HCT116 (cell line): ENCODE measurements around the gene PCCA. TPM values are rescaled to one million over a fixed set of nuclear protein-coding genes. Genes with fewer than 3 reads are reported as not detected.

Experiments
- ATAC-seq: fragments of 200-7000 bp; cut with Tn5 transposase; 2 replicates; pipeline ENCODE4 v1.9.1; 2020; ENCODE audit warnings: mild to moderate bottlenecking, moderate library complexity
- BruUV-seq: library from RNA; stranded (reverse); fragments of 400-500 nt; replicated peaks from 2 replicates; lab custom pipeline; 2021; lab: Mats Ljungman, UMichigan
- CTCF ChIA-PET: fragments of 300-600 bp; sonication (Branson Sonifier 250); formaldehyde crosslinking; loops from one replicate; lab custom pipeline; 2021; ENCODE audit warnings: antibody characterized with exemption; lab: Charles Lee
- POLR2A ChIA-PET: fragments of 300-600, 350-600 bp; sonication (Branson Sonifier 250); formaldehyde crosslinking; loops from one replicate; lab custom pipeline; 2021; ENCODE audit warnings: antibody characterized with exemption; lab: Charles Lee
- RAD21 ChIA-PET, 2 experiments: fragments of 300-600 bp; sonication (Branson Sonifier 250); formaldehyde crosslinking; loops; one replicate each; lab custom pipeline; 2023; ENCODE audit warnings: low total read pairs in 2 of 2; ENCODE audit not compliant: uncharacterized antibody in 2 of 2, unreplicated experiment in 2 of 2, low non-redundant PET in 1 of 2; lab: Charles Lee
- DNase-seq: peaks from one replicate; pipeline ENCODE4 v3.0.0-alpha.2; 2010; ENCODE audit warnings: low read depth, low spot score
- H2AFZ ChIP-seq: fragments of 200-600 bp; shearing (Covaris generic), sonication (generic); 2 replicates; pipeline ENCODE4 v1.6.1; 2017; ENCODE audit warnings: low read depth, mixed run types, mixed read lengths, antibody characterized with exemption, low read length; ENCODE audit not compliant: poor library complexity, severe bottlenecking
- H3K27ac ChIP-seq: 2 replicates; pipeline ENCODE4 v1.5.1; 2012; ENCODE audit warnings: low read depth, low read length
- H3K27me3 ChIP-seq: fragments of 200-600 bp; sonication (generic); 2 replicates; pipeline ENCODE4 v1.6.1; 2016; ENCODE audit warnings: mixed run types, low read length, mixed read lengths; ENCODE audit not compliant: insufficient read depth
- H3K36me3 ChIP-seq, 2 experiments: fragments of 200-500 bp in 1 of 2; fragments of 200-600 bp in 1 of 2; sonication (Bioruptor generic) in 1 of 2; sonication (generic) in 1 of 2; 2 replicates each; pipeline versions ENCODE4 v1.5.1 to v1.6.1; 2014 to 2016; ENCODE audit warnings: low read length in 2 of 2, inconsistent platforms in 1 of 2, mixed read lengths in 1 of 2, mixed run types in 1 of 2; ENCODE audit not compliant: insufficient read depth in 2 of 2, control insufficient read depth in 1 of 2
- H3K4me1 ChIP-seq, 2 experiments: fragments of 200-600 bp in 1 of 2; sonication (generic) in 1 of 2; 2 replicates each; pipeline versions ENCODE4 v1.5.1 to v1.6.1; 2012 to 2017; ENCODE audit warnings: low read length in 2 of 2, inconsistent platforms in 1 of 2, mild to moderate bottlenecking in 1 of 2, mixed read lengths in 1 of 2, mixed run types in 1 of 2, moderate library complexity in 1 of 2; ENCODE audit not compliant: insufficient read depth in 2 of 2, control insufficient read depth in 1 of 2
- H3K4me2 ChIP-seq: fragments of 200-600 bp; sonication (generic); 2 replicates; pipeline ENCODE4 v1.6.1; 2017; ENCODE audit warnings: mixed run types, low read length, mixed read lengths
- H3K4me3 ChIP-seq, 2 experiments: fragments of 200-600 bp in 1 of 2; sonication (generic) in 1 of 2; replicated peaks in 1 of 2; 2 replicates each; pipeline ENCODE4 v1.5.1; 2011 to 2016; ENCODE audit warnings: low read length in 2 of 2, control low read depth in 1 of 2, low read depth in 1 of 2, mild to moderate bottlenecking in 1 of 2, mixed read lengths in 1 of 2, mixed run types in 1 of 2
- H3K79me2 ChIP-seq: fragments of 200-600 bp; sonication (generic); 2 replicates; pipeline ENCODE4 v1.6.1; 2017; ENCODE audit warnings: mild to moderate bottlenecking, mixed run types, low read length, moderate library complexity, mixed read lengths; ENCODE audit not compliant: insufficient read depth
- H3K9ac ChIP-seq: fragments of 200-600 bp; sonication (generic); 2 replicates; pipeline ENCODE4 v1.6.1; 2016; ENCODE audit warnings: low read length, mixed read lengths
- H3K9me2 ChIP-seq: fragments of 200-600 bp; sonication (generic), shearing (Covaris generic); 2 replicates; pipeline ENCODE4 v1.6.1; 2017; ENCODE audit warnings: mixed run types, mild to moderate bottlenecking, moderate library complexity; ENCODE audit not compliant: insufficient read depth
- H3K9me3 ChIP-seq, 2 experiments: fragments of 200-500 bp in 1 of 2; fragments of 200-600 bp in 1 of 2; sonication (Bioruptor generic) in 1 of 2; sonication (generic) in 1 of 2; 2 replicates each; pipeline ENCODE4 v1.6.1; 2014 to 2017; ENCODE audit warnings: low read length in 2 of 2, mixed read lengths in 2 of 2, inconsistent platforms in 1 of 2, low read depth in 1 of 2, mild to moderate bottlenecking in 1 of 2, mixed run types in 1 of 2, moderate library complexity in 1 of 2; ENCODE audit not compliant: control insufficient read depth in 1 of 2, insufficient read depth in 1 of 2
- H4K20me1 ChIP-seq: fragments of 200-600 bp; sonication (generic), shearing (Covaris generic); 2 replicates; pipeline ENCODE4 v1.6.1; 2017; ENCODE audit warnings: mixed run types, mild to moderate bottlenecking, moderate library complexity; ENCODE audit not compliant: insufficient read depth
- CBX3 ChIP-seq: IDR thresholded peaks from 2 replicates; pipeline ENCODE4 v1.6.1; 2012; ENCODE audit warnings: low read depth
- CEBPB ChIP-seq: IDR thresholded peaks from 2 replicates; pipeline ENCODE4 v1.6.1; 2012; ENCODE audit warnings: low read depth
- CTCF ChIP-seq, 3 experiments: fragments of 200-600 bp in 1 of 3; sonication (generic) in 1 of 3; IDR thresholded peaks in 2 of 3; conservative IDR thresholded peaks in 1 of 3; 2 replicates each; pipeline ENCODE4 v1.5.1; 2012 to 2017; ENCODE audit warnings: low read depth in 2 of 3, low read length in 2 of 3, antibody characterized with exemption in 1 of 3, borderline replicate concordance in 1 of 3, control low read depth in 1 of 3, mild to moderate bottlenecking in 1 of 3, mixed read lengths in 1 of 3, mixed run types in 1 of 3, moderate library complexity in 1 of 3; ENCODE audit not compliant: insufficient read depth in 1 of 3
- EGR1 ChIP-seq: IDR thresholded peaks from 2 replicates; pipeline ENCODE4 v1.6.1; 2012; ENCODE audit warnings: low read depth
- EZH2 ChIP-seq: fragments of 200-600 bp; sonication (generic); IDR thresholded peaks from 2 replicates; pipeline ENCODE4 v1.6.1; 2017; ENCODE audit warnings: antibody characterized with exemption, mixed run types
- EZH2phosphoT487 ChIP-seq: fragments of 200-600 bp; IDR thresholded peaks from 2 replicates; pipeline ENCODE4 v1.6.1; 2018; ENCODE audit warnings: antibody characterized with exemption, borderline replicate concordance
- JUND ChIP-seq: IDR thresholded peaks from 2 replicates; pipeline ENCODE4 v1.6.1; 2012
- MAX ChIP-seq: IDR thresholded peaks from 2 replicates; pipeline ENCODE4 v1.6.1; 2012
- POLR2A ChIP-seq: IDR thresholded peaks from 2 replicates; pipeline ENCODE4 v1.7.0; 2011; ENCODE audit warnings: borderline replicate concordance; ENCODE audit not compliant: insufficient read depth, insufficient read length; ENCODE audit errors: extremely low read depth
- POLR2AphosphoS5 ChIP-seq: IDR thresholded peaks from 2 replicates; pipeline ENCODE4 v1.6.1; 2011; ENCODE audit warnings: mild to moderate bottlenecking, low read depth, low read length, moderate library complexity
- RAD21 ChIP-seq: IDR thresholded peaks from 2 replicates; pipeline ENCODE4 v1.6.1; 2012; ENCODE audit warnings: low read depth, mild to moderate bottlenecking
- REST ChIP-seq: IDR thresholded peaks from 2 replicates; pipeline ENCODE4 v1.6.1; 2012; ENCODE audit warnings: low read depth
- SIN3A ChIP-seq: IDR thresholded peaks from 2 replicates; pipeline ENCODE4 v1.6.1; 2012; ENCODE audit warnings: low read depth
- SP1 ChIP-seq: IDR thresholded peaks from 2 replicates; pipeline ENCODE4 v1.6.1; 2012; ENCODE audit warnings: low read depth
- SRF ChIP-seq: IDR thresholded peaks from 2 replicates; pipeline ENCODE4 v1.6.1; 2012; ENCODE audit warnings: low read depth
- TCF7L2 ChIP-seq: IDR thresholded peaks from 2 replicates; pipeline ENCODE4 v1.7.0; 2011; ENCODE audit warnings: borderline replicate concordance, inconsistent platforms; ENCODE audit not compliant: insufficient read depth, insufficient read length; ENCODE audit errors: extremely low read depth
- YY1 ChIP-seq: IDR thresholded peaks from 2 replicates; pipeline ENCODE4 v1.6.1; 2011; ENCODE audit warnings: low read length, low read depth, moderate library complexity, mild to moderate bottlenecking; ENCODE audit not compliant: insufficient replicate concordance; ENCODE audit errors: extremely low read depth
- ZBTB33 ChIP-seq: IDR thresholded peaks from 2 replicates; pipeline ENCODE4 v1.6.1; 2011; ENCODE audit warnings: mild to moderate bottlenecking, low read length, moderate library complexity; ENCODE audit not compliant: insufficient replicate concordance; ENCODE audit errors: extremely low read depth
- ZFX ChIP-seq: fragments of 450-650 bp; IDR thresholded peaks from 2 replicates; pipeline ENCODE4 v1.6.1; 2017
- ZNF274 ChIP-seq: fragments of 200-500 bp; sonication (Bioruptor generic); IDR thresholded peaks from 2 replicates; pipeline ENCODE4 v1.6.1; 2014; ENCODE audit warnings: mild to moderate bottlenecking, low read depth, low read length, inconsistent platforms
- intact Hi-C: fragments of 100-400 bp; cut with micrococcal nuclease; formaldehyde crosslinking; loops from 2 replicates; pipeline ENCODE4 v1.10.0; 2022
- total RNA-seq: library from RNA; stranded (reverse); gene quantifications from one replicate; pipeline ENCODE4 v1.2.1, GENCODE V29; 2021; ENCODE audit not compliant: unreplicated experiment

PCCA gene
- total RNA-seq, 1 experiment from 2014 or later: 23.0 TPM

GRCh38 chr13:100552755-100553154 lies 463.9 kb downstream of the PCCA start:
- no peak overlapping the region for H3K9ac ChIP-seq
- RAD21 ChIA-PET: no interaction called here

More at GRCh38 chr13:100552755-100553154, 463.9 kb downstream of the PCCA start:
- no peaks in the 10 kb centered on the region for H3K79me2 ChIP-seq
- H3K27ac ChIP-seq: no peak overlapping the region
- no peaks in the 10 kb centered on the region for H3K27me3 ChIP-seq
- CTCF ChIA-PET: no interaction called here
- H3K9me3 ChIP-seq: no peaks in the 10 kb centered on the region
- H3K9me2 ChIP-seq: no peaks in the 10 kb centered on the region
- DNase-seq: no peak
- no TSS peak for BruUV-seq
- no peak overlapping the region for H3K4me2 ChIP-seq
- H3K4me3 ChIP-seq: no peak overlapping the region
- intact Hi-C loops: no loop called here
- no peak for TF ChIP-seq ZNF274
- TF ChIP-seq ZBTB33: no peak
- TF ChIP-seq SP1: no peak
- TF ChIP-seq REST: no peak
- no peak for TF ChIP-seq MAX
- TF ChIP-seq CBX3: no peak
- TF ChIP-seq POLR2AphosphoS5: no peak
- TF ChIP-seq JUND: no peak
- TF ChIP-seq CTCF (IDR thresholded peaks at IDR 0.05 in 2 of 3, conservative IDR thresholded peaks at IDR 0.05 in 1 of 3; ENCODE audit: borderline replicate concordance in 1 of 3, insufficient read depth in 1 of 3, low read depth in 2 of 3, low read length in 2 of 3): no peak
- TF ChIP-seq YY1: no peak
- TF ChIP-seq POLR2A: no peak
- no peak for TF ChIP-seq CEBPB
- TF ChIP-seq SRF: no peak
- no peak for TF ChIP-seq EGR1
- no peak for TF ChIP-seq EZH2phosphoT487
- TF ChIP-seq ZFX: no peak
- TF ChIP-seq SIN3A: no peak
- TF ChIP-seq RAD21: no peak
- no peak for TF ChIP-seq TCF7L2
- no peak for TF ChIP-seq EZH2
- POLR2A ChIA-PET: no interaction called here
- no peak for ATAC-seq
- no peaks in the 10 kb centered on the region for H3K36me3 ChIP-seq
- H3K4me1 ChIP-seq: no peaks in the 10 kb centered on the region
- no peaks in the 10 kb centered on the region for H4K20me1 ChIP-seq
- no peak overlapping the region for H2AFZ ChIP-seq
